Mesendoderm (in vitro differentiated cells): ENCODE measurements around the gene GOLGA8O. TPM values are rescaled to one million over a fixed set of nuclear protein-coding genes. Genes with fewer than 3 reads are reported as not detected.
"Not testable (repeated sequence)": the region's sequence is repeated elsewhere in the genome, so short reads cannot be mapped to it uniquely, and the experiment has no call there.

Experiments used
- DNase-seq: peaks from one replicate; pipeline ENCODE4 v3.0.0; 2013
- H2AK5ac ChIP-seq: 2 replicates; pipeline ENCODE4 v1.6.1; 2013; ENCODE audit warnings: low read length, inconsistent platforms
- H2BK120ac ChIP-seq: 2 replicates; pipeline ENCODE4 v1.6.1; 2013; ENCODE audit warnings: low read depth, mild to moderate bottlenecking, low read length, moderate library complexity, mixed read lengths
- H2BK15ac ChIP-seq: replicated peaks from 2 replicates; pipeline ENCODE4 v1.6.1; 2013; ENCODE audit warnings: low read depth, mild to moderate bottlenecking, moderate library complexity
- H2BK5ac ChIP-seq: 2 replicates; pipeline ENCODE4 v1.6.1; 2013; ENCODE audit warnings: low read length, inconsistent platforms
- H3K18ac ChIP-seq: 2 replicates; pipeline ENCODE4 v1.6.1; 2013; ENCODE audit warnings: mild to moderate bottlenecking, low read length, mixed read lengths
- H3K23ac ChIP-seq: one replicate; pipeline ENCODE4 v1.6.1; 2013; ENCODE audit warnings: low read length
- H3K27ac ChIP-seq: 2 replicates; pipeline ENCODE4 v1.5.1; 2013; ENCODE audit warnings: low read depth, mild to moderate bottlenecking, inconsistent platforms, low read length, moderate library complexity
- H3K27me3 ChIP-seq: 2 replicates; pipeline ENCODE4 v1.6.1; 2013; ENCODE audit warnings: low read length, control low read depth, mild to moderate bottlenecking, inconsistent platforms; ENCODE audit not compliant: insufficient read depth, poor library complexity
- H3K36me3 ChIP-seq: 2 replicates; pipeline ENCODE4 v1.6.1; 2013; ENCODE audit warnings: low read length, inconsistent platforms; ENCODE audit not compliant: control insufficient read depth, insufficient read depth
- H3K4ac ChIP-seq: one replicate; pipeline ENCODE4 v1.6.1; 2013; ENCODE audit warnings: low read depth, mild to moderate bottlenecking, low read length, moderate library complexity
- H3K4me1 ChIP-seq: 2 replicates; pipeline ENCODE4 v1.6.1; 2013; ENCODE audit warnings: low read depth, low read length, inconsistent platforms; ENCODE audit not compliant: control insufficient read depth
- H3K4me2 ChIP-seq: 2 replicates; pipeline ENCODE4 v1.6.1; 2013; ENCODE audit warnings: low read length
- H3K4me3 ChIP-seq: 2 replicates; pipeline ENCODE4 v1.5.1; 2013; ENCODE audit warnings: mild to moderate bottlenecking, low read length
- H3K56ac ChIP-seq: one replicate; pipeline ENCODE4 v1.6.1; 2013; ENCODE audit warnings: low read length
- H3K79me1 ChIP-seq: 2 replicates; pipeline ENCODE4 v1.6.1; 2013; ENCODE audit warnings: low read length, inconsistent platforms
- H3K79me2 ChIP-seq: 2 replicates; pipeline ENCODE4 v1.6.1; 2013; ENCODE audit warnings: mild to moderate bottlenecking, low read length; ENCODE audit not compliant: control insufficient read depth, insufficient read depth
- H3K9ac ChIP-seq: 2 replicates; pipeline ENCODE4 v1.6.1; 2013; ENCODE audit warnings: low read length, inconsistent platforms
- H4K5ac ChIP-seq: one replicate; pipeline ENCODE4 v1.6.1; 2013; ENCODE audit warnings: low read length
- H4K8ac ChIP-seq: one replicate; pipeline ENCODE4 v1.6.1; 2013; ENCODE audit warnings: low read depth, mild to moderate bottlenecking, control low read depth, low read length, moderate library complexity
- WGBS: extraction: QIAGEN DNeasy Blood & Tissue Kit; methylation state at CpG from one replicate; pipeline ENCODE4 v1.1.7; 2013; ENCODE audit warnings: low lambda C conversion rate, missing lambda C conversion rate; ENCODE audit not compliant: insufficient coverage; ENCODE audit errors: extremely low coverage; 5-methylcytosine and 5-hydroxymethylcytosine counted together
- small RNA-seq: library from polyadenylated mRNA; stranded (forward); fragments of <200 nt; extraction: miRNeasy Mini kit (QIAGEN cat#:217004); gene quantifications from one replicate; pipeline ENCODE3, GENCODE V24; 2013; ENCODE audit not compliant: insufficient read depth

GOLGA8O gene

GRCh38 chr15:32426511-32426910, 28.9 kb downstream of the GOLGA8O start:
- not testable (repeated sequence) for H3K79me2 ChIP-seq, H3K79me1 ChIP-seq, H3K18ac ChIP-seq, H2BK120ac ChIP-seq, H2AK5ac ChIP-seq, H3K4me2 ChIP-seq, DNase-seq, H3K56ac ChIP-seq, H3K27me3 ChIP-seq, H2BK5ac ChIP-seq, H3K36me3 ChIP-seq, H2BK15ac ChIP-seq, H3K9ac ChIP-seq, H3K4me3 ChIP-seq, H3K23ac ChIP-seq, H3K4me1 ChIP-seq, H4K8ac ChIP-seq, H3K4ac ChIP-seq, H4K5ac ChIP-seq, H3K27ac ChIP-seq
- no CpG with 5 or more reads among the region's 4 CpGs for WGBS

- not testable (repeated sequence) for H3K56ac ChIP-seq, H2BK15ac ChIP-seq, H3K79me2 ChIP-seq, H3K27me3 ChIP-seq, H4K5ac ChIP-seq, H3K36me3 ChIP-seq, H3K23ac ChIP-seq, H2BK5ac ChIP-seq, H4K8ac ChIP-seq, H3K4me2 ChIP-seq, H3K4ac ChIP-seq, H3K18ac ChIP-seq, H2BK120ac ChIP-seq, DNase-seq, H3K27ac ChIP-seq, H2AK5ac ChIP-seq, H3K79me1 ChIP-seq, H3K4me3 ChIP-seq, H3K9ac ChIP-seq, H3K4me1 ChIP-seq
- WGBS, result no CpG with 5 or more reads among the region's 3 CpGs
Observed at GRCh38 chr15:32407903-32408302, 47.5 kb downstream of the GOLGA8O start.

- not testable (repeated sequence) for H2AK5ac ChIP-seq, H3K4ac ChIP-seq, H3K27me3 ChIP-seq, H3K79me1 ChIP-seq, H3K27ac ChIP-seq, H3K4me3 ChIP-seq, H3K36me3 ChIP-seq, H3K79me2 ChIP-seq, H3K18ac ChIP-seq, H3K23ac ChIP-seq, H4K5ac ChIP-seq, H2BK5ac ChIP-seq, H3K4me2 ChIP-seq, H2BK120ac ChIP-seq, H3K9ac ChIP-seq, DNase-seq, H4K8ac ChIP-seq, H3K56ac ChIP-seq, H2BK15ac ChIP-seq, H3K4me1 ChIP-seq
- WGBS, result no CpG with 5 or more reads among the region's 8 CpGs
Observed at GRCh38 chr15:32403192-32403591, 52.2 kb downstream of the GOLGA8O start, which contains the start of gene GOLGA8K. Gene GOLGA8K, minus strand, starts transcription at chr15:32403292. Its CDS starts 98 bp downstream, at chr15:32403194.

GRCh38 chr15:32396522-32396921, 58.9 kb downstream of the GOLGA8O start:
- H2BK15ac ChIP-seq, H4K8ac ChIP-seq, H3K4me1 ChIP-seq, H3K27me3 ChIP-seq, H2AK5ac ChIP-seq, H3K27ac ChIP-seq, H3K4ac ChIP-seq, H2BK120ac ChIP-seq, DNase-seq, H3K36me3 ChIP-seq, H3K79me1 ChIP-seq, H3K9ac ChIP-seq, H3K79me2 ChIP-seq, H2BK5ac ChIP-seq, H3K23ac ChIP-seq, H4K5ac ChIP-seq, H3K18ac ChIP-seq, H3K56ac ChIP-seq, H3K4me2 ChIP-seq, H3K4me3 ChIP-seq: not testable (repeated sequence)
- no CpG with 5 or more reads among the region's 8 CpGs for WGBS

Small RNAs within 50 kb of the gene (small RNA-seq; reads per million reads assigned to genes)
- gene AC135983.5 (not detected), gene RF00096 (not detected), gene RN7SL539P (not detected)
